ENCODE data around the gene LRRC45.

The LRRC45 gene

DNA sequence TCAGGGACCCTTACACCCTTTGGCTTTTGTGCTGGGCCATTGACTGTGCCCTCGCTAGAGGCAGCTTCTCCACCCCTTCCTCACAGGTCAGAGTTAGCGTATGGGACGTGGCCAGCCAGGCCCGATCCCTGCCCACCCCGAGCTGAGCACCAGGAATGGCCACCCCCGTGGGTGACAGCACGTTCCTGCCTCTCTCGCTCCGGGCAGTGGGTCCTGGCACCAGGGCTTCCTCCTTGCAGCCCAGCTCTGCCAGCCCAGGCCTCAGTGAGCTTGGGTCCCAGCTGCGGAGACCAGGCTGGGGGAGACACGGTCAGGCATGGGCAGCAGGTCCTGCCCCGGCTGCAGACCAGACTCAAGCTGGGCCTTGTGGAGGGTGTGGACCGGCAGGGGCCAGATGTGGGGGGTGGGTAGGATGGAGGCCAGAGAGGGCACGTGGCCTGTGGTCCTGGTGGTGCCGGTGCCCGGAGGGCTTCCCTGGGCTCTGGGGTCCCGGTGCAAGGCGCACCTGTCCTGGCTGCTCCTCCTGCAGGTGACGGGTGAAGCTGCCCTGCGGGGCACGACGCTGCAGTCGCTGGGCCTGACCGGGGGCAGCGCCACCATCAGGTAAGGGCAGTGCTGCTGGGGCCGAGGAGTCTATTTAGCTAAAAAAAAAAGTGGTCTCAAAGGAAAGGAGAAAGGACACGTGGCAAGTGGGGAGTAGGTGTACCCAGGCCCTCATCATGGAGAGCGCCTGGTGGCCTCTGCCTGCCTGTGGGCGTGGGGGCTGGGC, 27.5 kb upstream of the LRRC45 start:
- no peak overlapping the region for H3K4me3 ChIP-seq (replicated peaks; ENCODE audit: low read depth, low read length)

DNA sequence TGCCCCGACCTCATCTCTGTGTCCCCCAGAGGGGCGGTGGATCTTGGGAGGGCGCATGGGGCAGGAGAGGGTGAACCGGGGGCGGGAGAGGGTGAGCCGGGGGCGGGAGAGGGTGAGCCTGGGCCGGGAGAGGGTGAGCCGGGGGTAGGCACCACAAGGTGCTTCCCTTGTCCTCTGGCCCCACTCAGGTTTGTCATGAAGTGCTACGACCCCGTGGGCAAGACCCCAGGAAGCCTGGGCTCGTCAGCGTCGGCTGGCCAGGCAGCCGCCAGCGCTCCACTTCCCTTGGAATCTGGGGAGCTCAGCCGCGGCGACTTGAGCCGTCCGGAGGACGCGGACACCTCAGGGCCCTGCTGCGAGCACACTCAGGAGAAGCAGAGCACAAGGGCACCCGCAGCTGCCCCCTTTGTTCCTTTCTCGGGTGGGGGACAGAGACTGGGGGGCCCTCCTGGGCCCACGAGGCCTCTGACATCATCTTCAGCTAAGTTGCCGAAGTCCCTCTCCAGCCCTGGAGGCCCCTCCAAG, 26.8 kb upstream of the LRRC45 start:
- TF ChIP-seq, protein P1, sequence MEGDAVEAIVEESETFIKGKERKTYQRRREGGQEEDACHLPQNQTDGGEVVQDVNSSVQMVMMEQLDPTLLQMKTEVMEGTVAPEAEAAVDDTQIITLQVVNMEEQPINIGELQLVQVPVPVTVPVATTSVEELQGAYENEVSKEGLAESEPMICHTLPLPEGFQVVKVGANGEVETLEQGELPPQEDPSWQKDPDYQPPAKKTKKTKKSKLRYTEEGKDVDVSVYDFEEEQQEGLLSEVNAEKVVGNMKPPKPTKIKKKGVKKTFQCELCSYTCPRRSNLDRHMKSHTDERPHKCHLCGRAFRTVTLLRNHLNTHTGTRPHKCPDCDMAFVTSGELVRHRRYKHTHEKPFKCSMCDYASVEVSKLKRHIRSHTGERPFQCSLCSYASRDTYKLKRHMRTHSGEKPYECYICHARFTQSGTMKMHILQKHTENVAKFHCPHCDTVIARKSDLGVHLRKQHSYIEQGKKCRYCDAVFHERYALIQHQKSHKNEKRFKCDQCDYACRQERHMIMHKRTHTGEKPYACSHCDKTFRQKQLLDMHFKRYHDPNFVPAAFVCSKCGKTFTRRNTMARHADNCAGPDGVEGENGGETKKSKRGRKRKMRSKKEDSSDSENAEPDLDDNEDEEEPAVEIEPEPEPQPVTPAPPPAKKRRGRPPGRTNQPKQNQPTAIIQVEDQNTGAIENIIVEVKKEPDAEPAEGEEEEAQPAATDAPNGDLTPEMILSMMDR (IDR thresholded peaks at IDR 0.05; ENCODE audit: low read length, missing control alignments), result no peak
- H3K4me3 ChIP-seq (replicated peaks; ENCODE audit: low read depth, low read length), result no peak overlapping the region
- no peak for DNase-seq (ENCODE audit: low read depth)

More for the DNA sequence above, 27.5 kb upstream of the LRRC45 start:
- DNase-seq (ENCODE audit: low read depth), result no peak
- TF ChIP-seq, protein P1 (IDR thresholded peaks at IDR 0.05; ENCODE audit: low read length, missing control alignments), result no peak

DNA sequence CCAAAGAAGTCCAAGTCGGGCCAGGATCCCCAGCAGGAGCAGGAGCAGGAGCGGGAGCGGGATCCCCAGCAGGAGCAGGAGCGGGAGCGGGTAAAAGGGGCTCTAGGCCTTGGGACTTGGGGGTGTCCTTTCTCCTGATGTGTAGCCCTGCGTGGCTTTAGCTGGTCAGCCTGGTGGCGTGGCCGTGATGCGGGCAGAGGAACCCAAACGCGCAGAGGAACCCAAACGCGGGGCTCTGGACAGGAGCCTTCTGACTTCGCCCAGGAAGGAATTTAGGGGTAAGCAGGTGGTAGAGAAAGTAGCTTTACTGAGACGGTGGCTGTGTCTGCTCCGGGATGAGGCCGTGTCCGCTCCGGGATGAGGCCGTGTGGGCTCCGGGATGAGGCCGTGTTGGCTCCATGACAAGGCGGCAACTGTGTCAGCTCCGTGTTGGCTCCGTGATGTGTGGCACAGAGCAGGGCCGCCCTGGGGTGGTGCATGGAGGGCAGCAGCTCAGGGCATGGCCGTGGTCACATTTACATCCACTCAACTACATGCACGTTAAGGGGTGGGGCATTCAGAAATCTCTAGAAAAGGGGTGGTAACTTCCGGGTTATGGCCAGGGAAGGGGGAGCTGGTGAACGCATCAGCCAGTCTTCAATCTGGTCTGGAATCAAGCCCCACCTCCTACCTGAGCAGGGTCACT, 26.2 kb upstream of the LRRC45 start:
- H3K4me3 ChIP-seq (replicated peaks; ENCODE audit: low read depth, low read length), result no peak overlapping the region
- no peak for DNase-seq (ENCODE audit: low read depth)
- TF ChIP-seq, protein P1 (IDR thresholded peaks at IDR 0.05; ENCODE audit: low read length, missing control alignments), result no peak

DNA sequence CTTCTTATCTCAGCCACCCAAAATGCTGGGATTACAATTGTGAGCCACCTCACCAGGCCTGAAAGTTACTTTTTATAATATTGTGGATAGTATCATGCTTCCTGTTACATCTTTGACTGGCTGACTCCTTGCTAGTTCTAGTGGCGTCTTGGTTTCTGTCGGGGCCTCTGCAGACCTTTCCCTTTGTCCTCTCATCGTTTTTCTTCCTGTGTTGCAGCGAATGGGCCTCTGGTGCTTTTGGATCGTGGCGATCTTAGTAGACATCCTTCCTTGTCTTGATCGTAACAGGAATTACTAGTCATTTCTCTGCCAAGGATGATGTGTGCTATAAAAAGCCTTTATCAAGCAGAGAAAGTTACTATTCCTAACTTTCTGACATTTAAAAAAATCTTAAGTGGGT, 24.9 kb upstream of the LRRC45 start:
- TF ChIP-seq, protein P1 (IDR thresholded peaks at IDR 0.05; ENCODE audit: low read length, missing control alignments), result no peak
- DNase-seq (ENCODE audit: low read depth), result no peak

DNA sequence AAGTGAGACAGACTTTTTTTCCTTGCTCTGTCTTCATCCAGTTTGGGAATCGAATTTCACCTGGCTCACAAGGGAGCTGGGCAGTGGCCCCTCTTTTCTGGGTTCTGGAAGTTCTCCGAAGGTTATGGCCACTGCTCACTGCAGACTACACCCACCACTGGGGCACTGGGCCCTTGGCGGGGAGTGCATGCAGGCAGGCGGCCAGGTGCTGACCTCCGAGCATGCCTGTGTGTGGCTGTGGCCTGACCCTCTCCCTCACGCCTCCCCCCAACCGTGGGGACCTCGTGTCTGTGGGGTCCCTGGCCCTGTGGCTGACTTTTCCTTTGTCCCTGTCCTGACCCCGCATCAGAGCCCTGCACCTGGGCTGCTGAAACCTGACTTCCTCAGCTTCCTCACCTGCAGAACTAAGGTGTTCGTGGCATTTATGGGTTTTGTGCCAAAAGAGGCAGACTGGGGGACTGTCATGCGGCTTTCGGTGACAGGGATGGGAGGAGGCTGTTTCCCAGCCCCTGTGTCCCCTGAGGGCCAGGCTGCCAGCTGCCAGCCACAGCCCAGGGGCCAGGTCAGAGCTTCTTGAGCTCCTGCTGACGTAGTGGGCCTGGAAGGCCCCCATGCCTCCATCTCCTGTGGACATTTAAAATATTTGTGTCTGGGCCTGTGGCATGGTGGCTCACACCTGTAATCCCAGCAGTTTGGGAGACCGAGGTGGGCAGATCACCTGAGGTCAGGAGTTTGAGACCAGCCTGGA, 24.2 kb upstream of the LRRC45 start:
- no peak overlapping the region for H3K4me3 ChIP-seq (replicated peaks; ENCODE audit: low read depth, low read length)
- TF ChIP-seq, protein P1 (IDR thresholded peaks at IDR 0.05; ENCODE audit: low read length, missing control alignments), result no peak
- no peak for DNase-seq (ENCODE audit: low read depth)

More for the DNA sequence above, 24.9 kb upstream of the LRRC45 start:
- no peak overlapping the region for H3K4me3 ChIP-seq (replicated peaks; ENCODE audit: low read depth, low read length)

DNA sequence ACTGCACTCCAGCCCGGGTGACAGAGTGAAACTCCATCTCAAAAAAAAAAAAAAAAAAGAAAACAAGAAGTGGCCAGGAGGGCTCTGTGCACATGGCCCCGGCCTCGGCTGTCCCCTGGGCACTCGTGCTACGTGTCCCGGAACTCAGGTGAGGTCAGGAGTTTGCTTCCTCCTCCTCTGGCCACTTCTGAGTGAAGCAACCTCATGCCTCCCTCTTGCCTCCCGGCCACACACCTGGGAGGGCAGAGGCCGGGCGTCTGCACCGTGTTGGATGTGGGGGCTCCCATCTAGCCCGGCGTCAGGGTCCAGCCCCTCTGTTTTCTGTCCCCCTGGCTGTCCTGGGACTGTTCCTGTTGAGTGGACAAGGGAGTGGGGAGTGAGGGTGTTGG, 23.5 kb upstream of the LRRC45 start:
- TF ChIP-seq, protein P1 (IDR thresholded peaks at IDR 0.05; ENCODE audit: low read length, missing control alignments), result no peak
- no peak for DNase-seq (ENCODE audit: low read depth)

More for the DNA sequence above, 23.5 kb upstream of the LRRC45 start:
- no peak overlapping the region for H3K4me3 ChIP-seq (replicated peaks; ENCODE audit: low read depth, low read length)
